ENCODE results near the gene MBD5.

MBD5 gene

DNA sequence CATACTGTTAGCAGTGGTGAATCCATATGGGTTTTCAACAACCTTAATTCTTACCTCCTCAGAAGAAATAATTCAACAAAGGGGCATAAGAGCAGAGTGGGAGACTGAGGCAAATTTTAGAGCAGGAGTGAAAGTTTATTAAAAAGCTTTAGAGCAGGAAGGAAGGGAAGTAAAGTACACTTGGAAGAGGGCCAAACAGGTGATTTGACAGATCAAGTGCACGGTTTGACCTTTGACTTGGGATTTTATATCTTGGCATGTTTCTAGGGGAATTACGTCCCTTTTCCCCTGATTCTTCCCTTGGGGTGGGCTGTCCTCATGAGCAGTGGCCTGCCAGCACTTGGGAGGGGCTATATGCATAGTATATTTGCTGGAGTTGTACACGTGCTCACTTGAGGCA lies 280.5 kb downstream of the MBD5 start:
- no peak for DNase-seq (ENCODE audit: low read depth in 2 of 2)

DNA sequence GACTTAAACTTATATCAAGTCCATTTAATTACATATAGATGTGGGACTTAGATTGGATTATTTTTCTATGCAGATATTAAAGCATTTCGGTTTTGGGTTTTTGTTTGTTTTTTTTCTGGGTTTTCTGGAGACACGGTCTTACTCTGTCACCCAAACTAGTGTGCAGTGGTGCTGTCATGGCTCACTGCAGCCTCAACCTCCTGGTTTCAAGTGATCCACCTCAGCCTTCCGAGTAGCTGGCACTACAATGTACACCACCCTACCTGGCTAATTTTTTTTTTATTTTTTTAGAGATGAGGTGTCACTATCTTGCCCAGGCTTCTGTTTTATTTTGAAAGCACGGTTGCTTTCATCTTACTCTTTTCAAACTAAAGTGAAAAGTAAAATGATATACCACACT lies 281.6 kb downstream of the MBD5 start:
- no peak for DNase-seq (ENCODE audit: low read depth in 2 of 2)

DNA sequence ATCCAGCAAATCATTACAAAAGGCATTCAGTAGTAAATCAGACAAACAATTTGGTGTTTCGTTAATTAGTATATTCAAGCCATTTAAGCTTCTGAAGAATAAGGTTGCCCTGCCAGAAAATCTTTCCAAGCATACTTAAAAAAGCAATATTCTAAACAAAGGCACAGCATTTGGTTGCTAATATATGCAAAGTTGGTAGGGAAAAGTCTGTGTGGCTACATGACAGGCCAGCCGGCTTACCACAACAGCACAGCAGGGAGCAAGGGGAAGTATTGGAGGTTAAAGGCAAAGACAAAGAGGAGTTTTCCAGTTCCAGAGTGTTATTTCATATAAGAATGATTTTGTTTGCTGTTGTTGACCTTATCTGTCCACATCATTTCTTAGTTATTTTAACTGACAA lies 282.3 kb downstream of the MBD5 start:
- no peak for DNase-seq (ENCODE audit: low read depth in 2 of 2)

DNA sequence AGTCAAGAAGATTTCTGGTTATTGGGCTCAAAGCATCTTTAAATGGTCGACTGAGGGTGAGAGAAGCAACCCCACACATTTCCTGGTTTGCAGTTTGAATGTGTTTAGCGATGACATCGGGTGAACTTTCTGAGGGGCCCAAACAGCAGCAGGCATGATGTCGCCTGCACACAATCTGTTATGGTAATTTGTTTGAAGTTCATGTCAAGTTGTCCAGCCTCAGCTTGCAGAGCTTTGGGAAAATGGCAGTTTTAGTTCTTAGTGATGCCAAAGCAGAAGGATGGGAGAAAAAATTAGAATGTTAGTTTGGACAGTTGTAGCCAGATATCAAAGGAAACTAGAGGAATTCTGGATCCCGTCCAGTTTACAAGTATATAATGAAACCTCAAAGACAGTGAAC lies 284.6 kb downstream of the MBD5 start:
- no peak for DNase-seq (ENCODE audit: low read depth in 2 of 2)

DNA sequence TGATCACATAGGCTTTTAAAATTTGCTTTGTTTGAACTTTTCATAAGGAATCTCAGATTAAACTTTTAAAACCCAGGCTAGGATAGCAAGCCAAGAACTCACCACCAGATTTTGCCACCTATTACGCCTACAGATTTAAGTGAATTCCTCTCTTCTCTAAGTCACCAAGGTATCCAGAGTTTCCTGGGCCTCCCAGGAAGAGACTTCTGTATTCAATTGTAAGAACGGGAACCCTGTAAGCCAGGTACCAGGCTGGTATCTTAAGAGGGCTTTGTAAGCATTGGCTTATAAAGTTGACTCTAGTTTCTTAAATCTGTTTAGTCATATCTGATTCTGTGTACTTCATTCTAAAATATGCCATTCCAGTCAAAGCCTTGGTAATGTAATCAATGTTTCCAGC lies 285.1 kb downstream of the MBD5 start:
- DNase-seq (ENCODE audit: low read depth in 2 of 2), result no peak

DNA sequence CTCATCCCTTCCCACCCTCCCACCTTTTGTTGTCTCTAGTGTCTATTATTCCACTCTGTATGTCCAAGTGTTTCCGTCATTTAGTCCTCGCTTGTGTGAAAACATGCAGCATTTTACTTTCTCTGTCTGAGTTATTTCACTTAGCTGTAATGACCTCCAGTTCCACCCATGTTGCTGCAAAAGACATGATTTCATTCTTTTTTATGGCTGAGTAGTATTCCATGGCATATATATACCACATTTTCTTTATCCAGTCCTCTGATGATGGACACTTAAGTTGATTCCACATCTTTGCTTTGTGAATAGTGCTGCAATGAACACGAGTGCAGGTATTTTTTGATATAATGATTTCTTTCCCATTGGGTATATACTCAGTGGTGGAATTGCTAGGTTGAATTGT lies 296.7 kb downstream of the MBD5 start:
- no peak for DNase-seq (ENCODE audit: low read depth in 2 of 2)

DNA sequence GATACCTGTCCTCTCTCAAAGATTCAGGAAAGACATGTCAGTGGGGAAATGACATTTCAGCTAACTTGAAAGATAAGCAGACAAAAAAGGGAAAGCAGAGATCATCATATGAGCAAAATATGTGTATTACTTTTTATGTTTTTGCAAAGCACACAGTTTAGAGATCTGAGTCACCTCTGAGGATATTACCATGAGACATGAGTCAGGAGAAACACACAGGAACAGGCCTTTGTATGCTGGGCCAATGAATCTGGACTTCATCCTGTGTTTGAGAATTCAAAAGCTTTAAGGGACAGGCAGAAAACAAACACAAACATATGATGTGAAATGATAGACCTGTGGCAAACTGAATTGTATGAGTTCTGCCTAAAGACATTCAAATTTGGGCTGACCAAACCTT lies 317.6 kb downstream of the MBD5 start:
- no peak for DNase-seq (ENCODE audit: low read depth in 2 of 2)

DNA sequence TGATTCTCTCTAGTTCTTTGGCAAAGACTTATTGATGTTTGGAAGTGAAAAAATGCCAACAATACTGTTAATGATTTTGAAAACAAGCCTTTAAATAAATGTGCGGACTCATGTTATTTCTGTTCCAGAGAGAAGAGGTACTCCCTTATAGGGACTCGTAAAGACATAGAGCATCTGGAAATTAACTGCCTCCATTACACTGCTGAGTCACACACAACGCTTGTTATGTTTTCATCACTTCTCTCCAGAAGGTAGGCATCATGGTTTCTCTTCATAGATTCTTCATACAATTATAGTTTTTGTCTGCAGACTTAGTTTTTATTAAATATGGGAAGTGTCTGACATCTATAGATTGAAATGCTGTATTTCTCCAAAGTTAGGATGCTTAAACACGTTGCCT lies 321.2 kb downstream of the MBD5 start:
- no peak for DNase-seq (ENCODE audit: low read depth in 2 of 2)

DNA sequence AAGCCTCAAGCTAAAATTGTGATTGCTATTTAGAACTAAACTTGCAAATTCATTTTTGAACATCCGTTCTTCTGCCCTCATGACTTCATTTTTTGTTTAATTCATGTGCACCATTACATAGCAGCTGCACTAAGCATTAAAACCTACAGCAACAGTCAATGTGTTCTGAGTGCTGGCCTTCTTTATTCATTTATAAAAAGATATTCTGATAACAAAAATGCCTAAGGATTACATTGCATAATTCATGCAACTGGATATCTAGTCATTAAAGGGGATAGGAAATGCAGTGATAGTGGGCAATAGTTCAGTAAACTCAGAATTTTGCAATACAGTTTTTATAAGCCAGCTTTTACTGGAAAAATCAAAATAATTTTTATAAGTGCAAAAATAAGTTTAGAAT lies 329.3 kb downstream of the MBD5 start:
- DNase-seq (ENCODE audit: low read depth in 2 of 2), result no peak

DNA sequence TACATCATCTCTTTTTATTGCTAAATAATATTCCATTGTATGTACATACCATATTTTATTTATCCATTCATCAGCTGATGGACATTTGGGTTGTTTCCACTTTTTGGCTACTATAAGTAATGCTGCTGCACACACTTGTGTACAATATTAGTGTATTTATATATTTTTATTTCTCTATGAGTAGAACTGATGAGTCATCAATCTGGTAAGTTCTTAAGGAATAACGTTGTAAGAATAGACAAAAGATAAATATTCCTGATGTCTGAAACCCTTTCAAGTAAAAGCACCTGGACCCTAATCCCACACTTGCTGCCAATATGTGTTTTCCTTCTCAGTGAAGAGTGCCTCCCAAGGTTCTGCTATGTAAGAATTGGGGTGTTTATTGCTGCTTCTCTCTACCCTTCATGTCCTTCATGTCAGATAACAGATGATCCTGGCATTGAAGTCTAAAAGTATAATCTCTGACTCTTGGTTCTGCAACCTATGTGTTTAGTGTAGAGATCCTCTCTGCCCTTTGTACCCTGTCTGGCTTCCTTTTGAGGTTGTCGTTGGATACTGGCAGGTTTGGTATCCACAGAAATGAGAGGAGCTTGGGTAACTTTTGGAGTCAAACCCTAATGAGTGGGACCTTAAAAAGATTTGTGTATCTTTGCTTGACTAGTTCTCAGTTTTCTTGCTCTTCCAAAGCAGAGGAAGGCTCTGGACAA lies 330.7 kb downstream of the MBD5 start:
- no peak for DNase-seq (ENCODE audit: low read depth in 2 of 2)

DNA sequence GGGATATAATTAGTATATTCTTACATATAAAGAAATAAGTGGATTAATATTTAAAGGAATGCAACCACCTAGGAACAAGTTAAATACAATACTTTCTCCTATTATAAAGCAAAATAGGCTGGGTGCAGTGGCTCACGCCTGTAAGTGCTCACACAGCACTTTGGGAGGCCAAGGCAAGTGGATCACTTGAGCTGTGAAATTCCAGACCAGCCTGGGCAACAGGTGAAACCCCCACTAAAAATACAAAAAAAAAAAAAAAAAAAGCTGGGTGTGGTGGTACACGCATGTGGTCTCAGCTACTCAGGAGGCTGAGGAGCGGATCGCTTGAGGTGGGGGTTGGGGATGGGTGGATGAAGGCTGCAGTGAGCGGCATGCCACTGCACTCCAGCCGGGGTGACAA lies 337.5 kb downstream of the MBD5 start:
- no peak for DNase-seq (ENCODE audit: low read depth in 2 of 2)

DNA sequence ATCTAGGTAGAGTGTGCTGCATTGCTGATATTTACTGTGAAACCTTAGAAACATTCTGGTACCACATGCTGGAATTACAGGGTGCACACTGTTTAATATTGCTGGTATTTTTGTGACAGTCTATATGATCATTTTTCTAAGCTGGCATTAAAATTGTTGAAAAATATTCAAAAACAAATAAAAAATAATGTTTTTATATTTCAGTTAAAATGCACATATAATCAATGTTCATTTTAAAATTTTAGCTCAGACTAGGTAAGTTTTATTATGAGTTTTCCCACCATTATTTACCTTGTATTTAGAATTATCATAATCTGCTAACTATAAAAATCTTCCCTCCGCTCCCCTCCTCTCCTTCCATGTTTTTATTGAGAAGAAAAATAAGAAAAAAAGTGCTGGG lies 339.8 kb downstream of the MBD5 start:
- no peak for DNase-seq (ENCODE audit: low read depth in 2 of 2)

DNA sequence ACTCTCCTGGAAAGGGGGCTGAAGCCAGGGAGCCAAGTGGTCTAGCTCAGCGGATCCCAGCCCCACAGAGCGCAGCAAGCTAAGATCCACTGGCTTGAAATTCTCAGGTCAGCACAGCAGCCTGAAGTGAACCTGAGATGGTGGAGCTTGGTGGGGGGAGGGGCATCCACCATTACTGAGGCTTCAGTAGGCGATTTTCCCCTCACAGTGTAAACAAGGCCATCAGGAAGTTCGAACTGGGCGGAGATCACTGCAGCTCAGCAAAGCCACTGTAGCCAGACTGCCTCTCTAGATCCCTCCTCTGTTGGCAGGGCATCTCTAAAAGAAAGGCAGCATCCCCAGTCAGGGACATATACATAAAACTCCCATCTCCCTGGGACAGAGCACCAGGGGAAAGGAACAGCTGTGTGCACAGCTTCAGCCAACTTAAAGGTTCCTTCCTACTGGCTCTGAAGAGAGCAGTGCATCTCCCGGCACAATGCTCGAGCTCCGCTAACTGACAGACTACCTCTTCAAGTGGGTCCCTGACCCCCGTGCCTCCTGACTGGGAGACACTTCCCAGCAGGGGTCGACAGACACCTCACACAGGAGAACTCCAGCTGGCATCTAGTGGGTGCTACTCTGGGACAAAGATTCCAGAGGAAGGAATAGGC lies 341.4 kb downstream of the MBD5 start:
- no peak for DNase-seq (ENCODE audit: low read depth in 2 of 2)

DNA sequence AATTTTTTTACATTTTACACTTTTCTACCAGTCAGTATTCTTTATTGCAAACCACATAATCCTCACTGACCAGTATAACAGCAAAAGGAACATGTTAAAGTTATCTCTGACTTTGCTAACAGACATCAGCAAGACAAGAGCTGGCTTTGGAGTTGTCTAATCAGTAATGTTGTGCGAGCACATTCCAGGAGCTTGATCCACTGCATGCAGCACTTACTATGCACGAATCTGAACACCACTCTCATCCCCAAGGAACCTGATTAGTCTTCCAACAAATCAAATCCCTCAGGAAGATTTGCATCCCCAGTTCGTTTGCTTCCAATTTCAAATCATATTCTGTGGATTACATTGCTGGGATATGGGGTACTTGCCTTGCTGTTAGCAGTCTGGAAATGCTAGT lies 354.3 kb downstream of the MBD5 start:
- DNase-seq (ENCODE audit: low read depth in 2 of 2), result no peak

DNA sequence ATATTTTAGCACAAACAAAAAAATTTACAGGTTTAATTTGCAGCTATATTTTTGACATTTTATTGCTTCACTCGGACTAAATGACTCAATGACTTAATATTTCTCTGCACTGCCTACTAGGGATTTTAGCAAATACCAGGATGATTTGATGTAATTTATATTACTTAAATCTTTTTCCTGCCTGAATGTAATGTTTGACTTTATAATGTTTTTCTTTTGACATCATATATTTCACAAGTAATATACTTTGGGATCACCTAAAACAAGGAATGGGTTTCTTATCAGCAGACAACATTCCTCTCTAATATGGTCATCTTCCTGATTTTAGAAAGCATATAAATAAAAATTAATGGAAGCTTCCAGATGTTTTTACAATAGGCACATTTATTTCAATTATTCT lies 370.4 kb downstream of the MBD5 start:
- DNase-seq (ENCODE audit: low read depth in 2 of 2), result no peak

DNA sequence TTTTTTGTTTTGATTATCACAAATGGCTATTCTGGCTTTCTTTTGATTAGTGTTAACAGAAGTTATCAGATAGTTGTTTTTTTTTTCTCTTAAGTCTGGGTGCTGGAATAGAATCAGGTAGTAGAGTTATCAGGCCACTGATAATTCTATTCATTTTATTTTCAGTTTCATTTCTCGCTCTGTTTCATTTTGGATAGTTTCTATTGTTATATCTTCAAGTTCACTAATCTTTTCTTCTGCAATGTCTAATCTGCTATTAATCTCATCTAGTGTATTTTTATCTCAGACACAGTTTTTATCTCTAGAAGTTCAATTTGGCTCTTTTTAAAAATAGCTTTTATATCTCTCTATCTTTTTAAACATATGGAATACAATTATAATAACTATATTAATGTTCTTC lies 381.9 kb downstream of the MBD5 start:
- DNase-seq (ENCODE audit: low read depth in 2 of 2), result no peak

DNA sequence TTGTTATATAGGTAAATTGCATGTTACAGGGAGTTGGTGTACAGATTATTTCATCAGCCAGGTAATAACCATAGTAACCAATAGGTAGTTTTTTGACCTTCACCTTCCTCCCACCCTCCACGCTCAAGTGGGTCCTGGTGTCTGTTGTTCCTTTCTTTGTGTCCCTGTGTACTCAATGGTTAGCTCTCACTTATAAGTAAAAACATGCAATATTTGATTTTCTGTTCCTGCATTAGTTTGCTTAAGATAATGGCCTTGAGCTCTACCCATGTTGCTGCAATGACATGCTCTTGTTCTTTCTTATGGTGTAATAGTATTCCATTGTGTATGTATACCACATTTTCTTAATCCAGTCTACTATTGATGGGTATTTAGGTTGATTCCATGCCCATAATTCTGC lies 390.0 kb downstream of the MBD5 start:
- no peak for DNase-seq (ENCODE audit: low read depth in 2 of 2)

DNA sequence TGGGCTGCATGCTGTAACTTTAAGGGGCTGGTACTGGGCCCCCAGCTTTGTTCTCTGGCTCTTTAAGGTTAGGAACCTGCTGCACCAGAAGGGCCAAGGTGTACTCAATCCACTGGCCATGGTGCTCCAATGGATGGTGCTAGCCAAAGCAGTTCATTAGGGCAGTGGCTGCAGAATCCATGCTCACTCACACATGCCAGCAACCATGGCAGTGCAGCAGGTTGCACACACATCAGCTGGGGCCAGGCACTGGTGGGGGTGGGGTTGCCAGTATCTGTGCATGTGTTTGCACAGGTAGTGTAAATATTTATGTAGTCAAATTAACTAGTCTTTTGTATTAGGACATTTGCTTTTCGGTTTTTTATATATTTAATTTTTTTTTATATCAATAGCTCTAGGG lies 395.4 kb downstream of the MBD5 start:
- DNase-seq (ENCODE audit: low read depth in 2 of 2), result no peak

DNA sequence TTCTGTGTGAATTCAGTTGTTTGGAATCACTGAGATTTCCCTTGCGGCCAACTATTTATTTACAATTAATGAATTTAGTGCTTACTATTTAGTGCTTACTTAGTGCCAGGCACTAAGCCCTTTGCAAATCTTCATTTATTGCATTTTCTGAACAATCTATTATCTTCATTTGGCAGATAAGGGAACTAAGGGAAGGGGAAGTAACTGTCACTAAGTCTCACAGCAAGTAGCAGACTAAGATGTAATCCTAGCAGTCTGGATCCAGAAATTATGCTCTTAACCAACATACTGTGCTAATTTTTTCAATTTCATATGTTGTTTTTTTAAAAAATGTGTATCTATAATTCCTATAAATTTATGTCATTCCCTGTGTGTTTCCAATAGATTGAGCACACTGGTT lies 409.2 kb downstream of the MBD5 start:
- DNase-seq (ENCODE audit: low read depth in 2 of 2), result no peak

DNA sequence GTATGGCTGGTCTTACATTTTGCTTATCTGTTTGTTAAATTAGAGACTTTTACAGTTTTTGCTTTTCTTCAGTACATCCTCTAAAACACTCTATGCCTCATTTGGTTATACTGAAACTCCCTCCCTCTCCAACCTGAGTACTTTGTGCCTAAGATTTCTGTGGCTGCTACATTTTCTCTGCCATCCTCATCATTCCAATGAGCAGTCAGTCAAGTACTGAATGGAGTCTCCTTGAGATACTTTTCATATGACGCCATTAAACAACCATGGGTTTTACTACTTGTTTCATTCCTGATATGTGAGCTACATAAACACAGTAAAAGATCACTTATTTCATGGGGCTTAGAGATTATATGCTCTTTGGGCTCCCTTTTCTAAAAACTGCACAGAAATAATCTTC lies 427.0 kb downstream of the MBD5 start:
- DNase-seq (ENCODE audit: low read depth in 2 of 2), result no peak

DNA sequence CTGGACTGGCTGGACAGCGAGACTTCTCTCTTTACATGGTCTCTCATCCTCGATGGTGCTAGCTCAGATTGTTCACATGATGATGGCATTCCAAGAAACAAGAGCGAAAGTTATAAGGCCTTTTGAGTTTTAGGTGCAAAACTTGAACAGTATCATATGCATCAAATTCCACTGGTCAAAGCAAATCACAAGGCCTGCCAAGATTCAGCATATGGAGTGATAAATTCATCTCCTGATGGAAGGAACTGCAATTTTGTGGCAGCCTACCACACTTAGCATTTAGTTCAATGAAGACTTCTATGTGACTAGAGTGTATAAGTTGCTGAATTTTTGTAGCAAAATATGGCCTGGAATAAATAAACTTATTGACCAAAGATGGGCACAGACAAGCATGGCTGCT lies 429.6 kb downstream of the MBD5 start:
- no peak for DNase-seq (ENCODE audit: low read depth in 2 of 2)

DNA sequence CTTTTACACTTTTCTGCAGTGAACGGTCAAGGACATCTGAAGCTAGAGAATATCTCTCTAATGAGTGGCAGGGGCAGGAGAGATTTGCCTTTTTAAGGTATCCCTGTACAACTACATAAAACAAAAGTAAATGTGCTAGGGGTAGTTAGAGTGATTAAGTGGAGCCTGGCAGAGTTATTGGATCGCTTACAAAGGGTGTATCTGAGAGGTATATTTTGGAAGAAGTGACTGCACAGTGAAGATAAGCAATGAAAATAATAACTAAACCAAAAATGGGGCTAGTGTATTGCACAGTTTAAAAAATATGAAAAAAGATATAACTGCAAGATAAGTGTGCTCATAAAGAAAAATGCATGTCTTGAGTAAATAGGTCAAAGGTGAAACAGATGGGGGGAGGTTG lies 430.2 kb downstream of the MBD5 start:
- no peak for DNase-seq (ENCODE audit: low read depth in 2 of 2)

DNA sequence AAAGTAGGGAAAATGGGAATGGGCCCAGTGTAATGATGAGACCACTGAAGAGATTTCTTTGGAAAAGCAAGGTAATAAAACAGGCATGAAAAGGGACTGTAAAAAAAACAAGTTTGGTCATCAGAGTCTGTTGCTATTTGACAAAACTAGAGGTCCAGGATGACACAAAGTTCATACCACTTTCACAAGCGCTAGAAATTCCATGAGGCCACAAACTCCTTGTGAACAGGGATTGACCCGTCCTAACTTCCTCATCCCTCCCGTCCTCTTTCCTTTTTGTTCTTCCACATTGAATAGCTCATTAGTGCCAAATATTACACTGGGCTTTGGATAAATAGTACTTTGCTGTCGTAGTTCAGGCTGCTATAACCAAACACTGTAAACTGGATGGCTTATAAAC lies 434.9 kb downstream of the MBD5 start:
- DNase-seq (ENCODE audit: low read depth in 2 of 2), result no peak

DNA sequence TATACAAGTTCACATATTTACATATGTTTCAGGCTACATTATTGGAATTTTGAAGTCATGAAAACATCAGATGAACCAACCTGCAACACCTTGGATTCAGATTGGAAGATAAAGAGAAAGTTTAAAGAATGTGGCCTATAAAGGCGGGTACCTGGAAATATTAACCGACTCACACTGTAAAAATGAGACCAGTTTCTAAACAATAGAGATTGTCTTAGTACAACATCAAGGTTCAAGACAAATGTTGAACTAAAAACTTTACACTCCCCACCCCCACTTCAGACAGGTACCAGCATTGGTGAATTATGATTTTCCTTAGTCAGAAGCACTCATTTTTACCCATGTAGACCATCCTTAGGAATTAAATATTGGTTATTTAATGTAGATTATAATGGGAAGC lies 437.3 kb downstream of the MBD5 start:
- no peak for DNase-seq (ENCODE audit: low read depth in 2 of 2)
